BJ (cell line): Measurements from ENCODE around the gene CEP112. TPM values are rescaled to one million over a fixed set of nuclear protein-coding genes. Genes with fewer than 3 reads are reported as not detected.
A peak's percentile ranks its signal among the peaks of the same experiment; 100 is the strongest.

Source experiments
- CTCF ChIA-PET: fragments of 350-600 bp; formaldehyde crosslinking; extraction: SDS; loops from one replicate; lab custom pipeline; 2021; ENCODE audit warnings: antibody characterized with exemption, inconsistent platforms; lab: Yijun Ruan, JAX
- POLR2A ChIA-PET: fragments of 300-600 bp; sonication (Branson Sonifier 250); formaldehyde crosslinking; extraction: SDS; loops from one replicate; lab custom pipeline; 2021; ENCODE audit warnings: antibody characterized with exemption; lab: Charles Lee
- DNase-seq: peaks from one replicate; pipeline ENCODE4 v3.0.0-alpha.2; 2011; ENCODE audit warnings: low read depth
- H3K27me3 ChIP-seq: 2 replicates; pipeline ENCODE4 v1.6.0; 2011; ENCODE audit warnings: low read length; ENCODE audit not compliant: control insufficient read depth, insufficient read depth
- H3K36me3 ChIP-seq: 2 replicates; pipeline ENCODE4 v1.5.1; 2011; ENCODE audit warnings: low read length; ENCODE audit not compliant: control insufficient read depth, insufficient read depth
- H3K4me3 ChIP-seq: 2 replicates; pipeline ENCODE4 v1.5.1; 2011; ENCODE audit warnings: low read depth, mild to moderate bottlenecking, control low read depth, low read length
- polyA minus RNA-seq: library from RNA; depleted of rRNA, polyadenylated mRNA; stranded (reverse); fragments of >200 nt; gene quantifications from 2 replicates; pipeline ENCODE4 v1.2.3, GENCODE V29; 2011; rRNA and poly(A)+ RNA removed
- polyA plus RNA-seq: library from polyadenylated mRNA; depleted of rRNA; stranded (reverse); fragments of >200 nt; gene quantifications from 2 replicates; pipeline ENCODE4 v1.2.3, GENCODE V29; 2011; rRNA removed
- TF ChIP-seq, protein P1 (sequence below): IDR thresholded peaks from 2 replicates; pipeline ENCODE4 v1.5.1; 2011; ENCODE audit warnings: low read depth, mild to moderate bottlenecking, control low read depth, inconsistent platforms, low read length, moderate library complexity; ENCODE audit not compliant: insufficient read depth

The CEP112 gene
- 3.3 and 4.4 TPM in 2 replicates for polyA plus RNA-seq
- polyA minus RNA-seq = 1.7 and 4.6 TPM in 2 replicates

- no peak for DNase-seq
- no peaks in the 10 kb centered on the region for H3K36me3 ChIP-seq
- ChIA-PET POLR2A (interaction anchor here (0.7 kb wide), 1 partner anchor 413 kb away, joined by 3 read pairs; no protein-coding TSS in a partner anchor), CTCF (interaction anchor here (2.5 kb wide), 1 partner anchor 9 kb away, joined by 11 read pairs; no protein-coding TSS in a partner anchor)
- no peaks in the 10 kb centered on the region for H3K27me3 ChIP-seq
- peak within 1 kb of the TSS; percentile 67 for H3K4me3 ChIP-seq
- TF ChIP-seq, protein P1, sequence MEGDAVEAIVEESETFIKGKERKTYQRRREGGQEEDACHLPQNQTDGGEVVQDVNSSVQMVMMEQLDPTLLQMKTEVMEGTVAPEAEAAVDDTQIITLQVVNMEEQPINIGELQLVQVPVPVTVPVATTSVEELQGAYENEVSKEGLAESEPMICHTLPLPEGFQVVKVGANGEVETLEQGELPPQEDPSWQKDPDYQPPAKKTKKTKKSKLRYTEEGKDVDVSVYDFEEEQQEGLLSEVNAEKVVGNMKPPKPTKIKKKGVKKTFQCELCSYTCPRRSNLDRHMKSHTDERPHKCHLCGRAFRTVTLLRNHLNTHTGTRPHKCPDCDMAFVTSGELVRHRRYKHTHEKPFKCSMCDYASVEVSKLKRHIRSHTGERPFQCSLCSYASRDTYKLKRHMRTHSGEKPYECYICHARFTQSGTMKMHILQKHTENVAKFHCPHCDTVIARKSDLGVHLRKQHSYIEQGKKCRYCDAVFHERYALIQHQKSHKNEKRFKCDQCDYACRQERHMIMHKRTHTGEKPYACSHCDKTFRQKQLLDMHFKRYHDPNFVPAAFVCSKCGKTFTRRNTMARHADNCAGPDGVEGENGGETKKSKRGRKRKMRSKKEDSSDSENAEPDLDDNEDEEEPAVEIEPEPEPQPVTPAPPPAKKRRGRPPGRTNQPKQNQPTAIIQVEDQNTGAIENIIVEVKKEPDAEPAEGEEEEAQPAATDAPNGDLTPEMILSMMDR = no peak
These were observed at the start of gene CEP112 for GRCh38 chr17:66191593-66192377. Gene CEP112, minus strand, starts transcription at chr17:66192133.

DNA sequence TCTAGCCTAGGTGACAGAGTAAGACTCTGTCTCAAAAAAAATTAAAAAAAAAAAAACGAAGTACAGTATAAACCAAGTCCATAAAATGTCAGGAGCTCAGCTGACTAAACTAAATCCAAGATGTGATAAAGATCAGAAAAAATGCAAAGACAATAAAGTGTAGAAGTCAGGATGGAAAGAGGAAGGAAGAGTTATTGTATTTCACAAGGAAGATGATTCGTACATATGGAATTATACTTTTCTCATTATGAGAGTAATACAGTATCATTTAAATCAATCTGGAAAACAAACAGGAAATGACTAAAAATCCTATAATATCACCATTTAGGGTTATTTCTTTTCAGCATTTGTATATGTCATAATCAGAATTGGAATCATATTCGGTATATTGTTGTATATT is 48.7 kb upstream of the CEP112 start:
- Histone ChIP-seq H3K27me3 (no peaks in the 10 kb centered on the region), H3K4me3 (no peak overlapping the region), H3K36me3 (no peaks in the 10 kb centered on the region)
- ChIA-PET CTCF (interaction anchor here (0.6 kb wide), 2 partner anchors 10 to 374 kb away, joined by 3 read pairs; no protein-coding TSS in a partner anchor), POLR2A (interaction anchor here (0.6 kb wide), 1 partner anchor 45 kb away, joined by 4 read pairs; no protein-coding TSS in a partner anchor)
- DNase-seq = peak; percentile 29
- TF ChIP-seq, protein P1 = no peak

DNA sequence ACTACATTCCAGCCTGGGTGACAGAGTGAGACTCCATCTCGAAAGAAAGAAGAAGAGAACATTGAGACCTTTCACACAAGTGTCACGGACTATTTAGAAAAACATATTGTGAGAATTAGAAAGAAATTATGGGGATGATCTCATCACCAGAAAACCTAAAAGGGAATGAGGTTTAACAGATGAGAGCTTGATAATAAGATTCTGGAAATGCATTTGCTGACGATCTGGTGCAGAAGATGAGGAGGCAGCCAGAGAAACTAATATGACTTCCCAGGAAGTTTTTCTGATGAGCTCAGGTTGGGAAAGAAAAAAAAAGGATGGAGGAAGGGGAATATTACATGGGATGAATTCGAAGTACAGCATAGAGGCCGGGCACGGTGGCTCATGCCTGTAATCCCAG is 48.1 kb upstream of the CEP112 start:
- POLR2A ChIA-PET = interaction anchor here (0.6 kb wide), 1 partner anchor 45 kb away, joined by 4 read pairs; no protein-coding TSS in a partner anchor
- CTCF ChIA-PET = interaction anchor here (1.2 kb wide), 1 partner anchor 39 kb away, joined by 5 read pairs; no protein-coding TSS in a partner anchor
- TF ChIP-seq, protein P1 = no peak
- no peaks in the 10 kb centered on the region for H3K27me3 ChIP-seq
- no peak overlapping the region for H3K4me3 ChIP-seq
- DNase-seq = peak; percentile 36
- no peaks in the 10 kb centered on the region for H3K36me3 ChIP-seq

GRCh38 chr17:66235377-66235994 is 43.6 kb upstream of the CEP112 start:
- POLR2A ChIA-PET = no interaction called here
- Histone ChIP-seq H3K36me3 (no peaks in the 10 kb centered on the region), H3K4me3 (no peak overlapping the region), H3K27me3 (peaks cover 2% of the 10 kb centered on the region; the same call in 1 of the 2 replicates)
- TF ChIP-seq, protein P1 = no peak
- DNase-seq = no peak
- CTCF ChIA-PET = no interaction called here

GRCh38 chr17:66234611-66235010 is 42.7 kb upstream of the CEP112 start:
- no peaks in the 10 kb centered on the region for H3K36me3 ChIP-seq
- CTCF ChIA-PET = no interaction called here

More at GRCh38 chr17:66234611-66235010, 42.7 kb upstream of the CEP112 start:
- TF ChIP-seq, protein P1 = no peak
- DNase-seq = no peak
- peaks cover 2% of the 10 kb centered on the region; the same call in 1 of the 2 replicates for H3K27me3 ChIP-seq
- POLR2A ChIA-PET = no interaction called here
- no peak overlapping the region for H3K4me3 ChIP-seq
